Endothelial cell (in vitro differentiated cells): ENCODE data around the gene CLDN3. TPM values are rescaled to one million over a fixed set of nuclear protein-coding genes. Genes with fewer than 3 reads are reported as not detected.
A peak's percentile ranks its signal among the peaks of the same experiment; 100 is the strongest.

Source experiments
- DNase-seq: peaks from one replicate; pipeline ENCODE4 v3.0.0; 2021; ENCODE audit warnings: low spot score
- H3K27ac Mint-ChIP-seq: one replicate; pipeline ENCODE4 v1.8.0; 2021; ENCODE audit warnings: mixed read lengths, inconsistent platforms; ENCODE audit not compliant: unreplicated experiment
- H3K27me3 Mint-ChIP-seq: one replicate; pipeline ENCODE4 v1.8.0; 2021; ENCODE audit warnings: mild to moderate bottlenecking, moderate library complexity, mixed read lengths, inconsistent platforms; ENCODE audit not compliant: unreplicated experiment
- H3K36me3 Mint-ChIP-seq: one replicate; pipeline ENCODE4 v1.8.0; 2021; ENCODE audit warnings: mild to moderate bottlenecking, low read depth, mixed read lengths, inconsistent platforms; ENCODE audit not compliant: unreplicated experiment
- H3K4me1 Mint-ChIP-seq: one replicate; pipeline ENCODE4 v1.8.0; 2021; ENCODE audit warnings: mild to moderate bottlenecking, mixed read lengths, inconsistent platforms; ENCODE audit not compliant: unreplicated experiment
- H3K4me3 Mint-ChIP-seq: one replicate; pipeline ENCODE4 v1.8.0; 2021; ENCODE audit warnings: mild to moderate bottlenecking, mixed read lengths, inconsistent platforms; ENCODE audit not compliant: unreplicated experiment
- H3K9me3 Mint-ChIP-seq: one replicate; pipeline ENCODE4 v1.8.0; 2021; ENCODE audit warnings: mixed read lengths, inconsistent platforms; ENCODE audit not compliant: unreplicated experiment
- long read RNA-seq: library from polyadenylated mRNA; unstranded; transcript quantifications from one replicate; pipeline ENCODE4 v2.0.0, GENCODE V29; 2020; ENCODE audit not compliant: unreplicated experiment
- total RNA-seq: library from RNA; stranded (reverse); fragmentation: NEBNext Ultra II Directional; extraction: Animal tissue kit (Norgen Biotek cat#: 25700); gene quantifications from one replicate; pipeline ENCODE4 v1.2.1, GENCODE V29; 2021; ENCODE audit not compliant: unreplicated experiment
- TF ChIP-seq, protein P1 (sequence below): fragments of 200-600 bp; sonication (generic); IDR thresholded peaks from one replicate; pipeline ENCODE4 v1.5.0; 2021; ENCODE audit warnings: antibody characterized with exemption; ENCODE audit not compliant: unreplicated experiment

Gene CLDN3, protein sequence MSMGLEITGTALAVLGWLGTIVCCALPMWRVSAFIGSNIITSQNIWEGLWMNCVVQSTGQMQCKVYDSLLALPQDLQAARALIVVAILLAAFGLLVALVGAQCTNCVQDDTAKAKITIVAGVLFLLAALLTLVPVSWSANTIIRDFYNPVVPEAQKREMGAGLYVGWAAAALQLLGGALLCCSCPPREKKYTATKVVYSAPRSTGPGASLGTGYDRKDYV
- total RNA-seq = 0.36 TPM
- long read RNA-seq, partial matches to known transcripts = 0 of 1 reads
- long read RNA-seq, other reads (novel, unspliced or antisense) = 0 of 1 reads

- H3K36me3 Mint-ChIP-seq = peaks cover 4% of the 10 kb centered on the region
- H3K4me1 Mint-ChIP-seq = peaks cover 3% of the 10 kb centered on the region
- no peak within 1 kb of the TSS for H3K27ac Mint-ChIP-seq
- H3K4me3 Mint-ChIP-seq = peak within 1 kb of the TSS; percentile 31
- H3K27me3 Mint-ChIP-seq = peaks cover 8% of the 10 kb centered on the region
- TF ChIP-seq, protein P1, sequence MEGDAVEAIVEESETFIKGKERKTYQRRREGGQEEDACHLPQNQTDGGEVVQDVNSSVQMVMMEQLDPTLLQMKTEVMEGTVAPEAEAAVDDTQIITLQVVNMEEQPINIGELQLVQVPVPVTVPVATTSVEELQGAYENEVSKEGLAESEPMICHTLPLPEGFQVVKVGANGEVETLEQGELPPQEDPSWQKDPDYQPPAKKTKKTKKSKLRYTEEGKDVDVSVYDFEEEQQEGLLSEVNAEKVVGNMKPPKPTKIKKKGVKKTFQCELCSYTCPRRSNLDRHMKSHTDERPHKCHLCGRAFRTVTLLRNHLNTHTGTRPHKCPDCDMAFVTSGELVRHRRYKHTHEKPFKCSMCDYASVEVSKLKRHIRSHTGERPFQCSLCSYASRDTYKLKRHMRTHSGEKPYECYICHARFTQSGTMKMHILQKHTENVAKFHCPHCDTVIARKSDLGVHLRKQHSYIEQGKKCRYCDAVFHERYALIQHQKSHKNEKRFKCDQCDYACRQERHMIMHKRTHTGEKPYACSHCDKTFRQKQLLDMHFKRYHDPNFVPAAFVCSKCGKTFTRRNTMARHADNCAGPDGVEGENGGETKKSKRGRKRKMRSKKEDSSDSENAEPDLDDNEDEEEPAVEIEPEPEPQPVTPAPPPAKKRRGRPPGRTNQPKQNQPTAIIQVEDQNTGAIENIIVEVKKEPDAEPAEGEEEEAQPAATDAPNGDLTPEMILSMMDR = no peak
- H3K9me3 Mint-ChIP-seq = no peaks in the 10 kb centered on the region
- peak; percentile 9 for DNase-seq
These were observed at the start of gene CLDN3 for GRCh38 chr7:73770002-73770859. Gene CLDN3 (minus strand): TSS chr7:73770270. CDS start chr7:73770049, 221 bp downstream.

DNA sequence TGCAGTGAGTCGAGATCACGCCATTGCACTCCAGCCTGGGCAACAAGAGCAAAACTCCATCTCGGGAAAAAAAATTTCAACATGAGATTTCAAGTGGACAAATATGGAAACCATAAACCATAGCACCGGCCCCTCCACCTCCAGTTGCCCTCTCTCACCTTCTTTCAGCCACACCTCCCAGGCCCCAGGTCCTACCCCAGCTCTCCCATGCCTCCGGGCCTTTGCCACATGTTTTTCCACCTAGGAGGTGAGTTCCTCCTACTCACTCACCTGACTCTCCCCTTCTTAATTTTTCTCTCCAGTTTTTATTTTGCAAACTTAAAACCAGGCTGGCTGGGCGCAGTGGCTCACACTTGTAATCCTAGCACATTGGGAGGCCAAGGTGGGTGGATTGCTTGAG lies 47.1 kb upstream of the CLDN3 start:
- Mint-ChIP-seq H3K9me3 (no peaks in the 10 kb centered on the region), H3K27me3 (peaks cover 4% of the 10 kb centered on the region), H3K4me3 (no peak overlapping the region), H3K27ac (no peak overlapping the region), H3K4me1 (peaks cover 3% of the 10 kb centered on the region), H3K36me3 (no peaks in the 10 kb centered on the region)
- DNase-seq = no peak
- TF ChIP-seq, protein P1 = no peak

DNA sequence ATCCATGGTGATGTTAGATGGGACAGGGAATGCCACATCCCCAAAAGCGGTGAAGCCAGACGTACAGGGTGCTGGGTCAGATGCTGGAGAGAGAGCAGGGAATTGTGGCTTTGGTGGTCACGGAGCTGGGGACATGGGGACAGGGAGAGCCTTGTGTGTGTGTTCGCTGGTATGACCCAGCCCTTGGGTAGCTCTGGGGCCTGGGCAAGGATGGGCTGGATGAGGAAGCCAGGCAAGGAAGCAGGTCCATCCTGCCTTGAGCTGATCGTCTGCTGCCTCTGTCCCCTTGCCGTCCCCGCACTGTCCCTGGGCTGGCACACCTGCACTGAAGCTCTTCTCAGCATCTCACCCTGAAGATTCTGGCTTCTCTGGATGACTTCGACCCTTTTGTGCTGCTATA lies 45.4 kb upstream of the CLDN3 start:
- Mint-ChIP-seq H3K4me1 (peaks cover 3% of the 10 kb centered on the region), H3K27ac (peak overlapping the region; percentile 68), H3K36me3 (no peaks in the 10 kb centered on the region), H3K27me3 (no peaks in the 10 kb centered on the region), H3K9me3 (no peaks in the 10 kb centered on the region), H3K4me3 (no peak overlapping the region)
- no peak for DNase-seq
- TF ChIP-seq, protein P1 = no peak

DNA sequence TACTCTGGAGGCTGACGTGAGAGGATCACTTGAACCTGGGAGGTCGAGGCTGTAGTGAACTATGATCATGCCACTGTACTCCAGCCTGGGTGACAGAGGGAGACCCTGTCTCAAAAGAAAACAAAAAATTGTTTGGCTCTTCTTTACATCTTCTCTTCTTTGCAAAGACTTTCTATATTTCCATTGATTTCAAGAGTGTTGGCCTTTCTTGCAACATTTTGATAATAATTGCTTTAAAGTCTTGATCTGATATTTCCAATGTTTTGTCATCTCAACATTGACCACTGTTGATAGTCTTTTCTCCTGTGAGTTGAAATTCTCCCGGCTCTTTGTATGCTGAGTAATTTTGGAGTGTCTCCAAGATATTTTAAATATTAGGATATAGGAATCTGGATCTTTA lies 42.9 kb upstream of the CLDN3 start:
- no peak overlapping the region for H3K27ac Mint-ChIP-seq
- H3K4me3 Mint-ChIP-seq = no peak overlapping the region
- TF ChIP-seq, protein P1 = no peak
- DNase-seq = no peak
- no peaks in the 10 kb centered on the region for H3K27me3 Mint-ChIP-seq
- H3K36me3 Mint-ChIP-seq = no peaks in the 10 kb centered on the region
- H3K9me3 Mint-ChIP-seq = no peaks in the 10 kb centered on the region
- no peaks in the 10 kb centered on the region for H3K4me1 Mint-ChIP-seq

DNA sequence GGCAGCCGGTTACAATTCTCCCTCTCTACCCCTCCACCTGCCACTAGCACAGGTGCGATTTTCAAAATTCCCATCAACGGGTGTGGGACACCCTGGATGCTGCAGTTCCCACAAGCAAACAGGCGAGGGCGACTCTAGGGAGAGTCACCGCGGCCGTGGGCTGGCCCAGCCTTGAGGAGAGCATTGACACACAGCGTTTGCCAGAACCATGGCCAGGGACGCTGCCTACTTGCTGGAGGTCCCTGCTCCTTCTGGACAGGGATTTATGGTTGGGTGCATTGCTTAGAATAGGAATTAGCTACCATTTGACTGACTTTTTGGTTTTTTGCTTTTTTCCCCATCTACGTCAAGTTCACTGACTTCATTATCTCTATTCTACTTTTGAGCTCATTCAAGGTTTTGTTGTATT lies 41.7 kb upstream of the CLDN3 start:
- Mint-ChIP-seq H3K27ac (no peak overlapping the region), H3K4me3 (no peak overlapping the region), H3K27me3 (no peaks in the 10 kb centered on the region), H3K4me1 (no peaks in the 10 kb centered on the region), H3K36me3 (no peaks in the 10 kb centered on the region), H3K9me3 (no peaks in the 10 kb centered on the region)
- TF ChIP-seq, protein P1 = peak; percentile 69
- DNase-seq = peak; percentile 72
